SK-N-MC (cell line): ENCODE measurements around the gene MSH6.

Experiments used
- EZH2 ChIP-seq: fragments of 200-600 bp; sonication (generic); IDR thresholded peaks from one replicate; pipeline ENCODE4 v1.6.1; 2017; ENCODE audit warnings: antibody characterized with exemption
- POLR2AphosphoS5 ChIP-seq: IDR thresholded peaks from 2 replicates; pipeline ENCODE4 v1.6.1; 2012; ENCODE audit warnings: mild to moderate bottlenecking, low read depth, low read length, borderline replicate concordance

DNA sequence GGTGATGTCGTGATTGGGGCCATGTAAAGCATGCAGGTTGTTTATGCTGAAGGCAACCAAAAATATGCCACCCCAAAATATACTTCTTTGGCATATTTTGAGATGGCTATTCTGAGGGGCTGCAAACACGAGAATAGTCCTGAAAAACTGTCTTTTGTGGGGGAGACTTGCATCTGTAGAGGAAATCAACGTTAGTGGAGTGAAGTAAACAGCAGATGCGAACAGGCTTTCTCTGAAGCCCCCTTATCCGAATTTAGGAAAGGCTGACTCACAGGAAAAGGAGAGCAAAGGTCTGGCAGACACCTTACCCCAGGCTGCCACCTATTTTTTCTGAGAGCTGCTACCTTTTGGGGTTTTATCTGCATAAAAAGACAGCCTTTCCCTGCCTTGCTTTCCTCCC lies 44.6 kb upstream of the MSH6 start:
- TF ChIP-seq EZH2: no peak
- TF ChIP-seq POLR2AphosphoS5: no peak
